Measurements from ENCODE around the gene AFAP1L1. TPM values are rescaled to one million over a fixed set of nuclear protein-coding genes. Genes with fewer than 3 reads are reported as not detected.

Gene AFAP1L1
- total RNA-seq = under 0.01 TPM

DNA sequence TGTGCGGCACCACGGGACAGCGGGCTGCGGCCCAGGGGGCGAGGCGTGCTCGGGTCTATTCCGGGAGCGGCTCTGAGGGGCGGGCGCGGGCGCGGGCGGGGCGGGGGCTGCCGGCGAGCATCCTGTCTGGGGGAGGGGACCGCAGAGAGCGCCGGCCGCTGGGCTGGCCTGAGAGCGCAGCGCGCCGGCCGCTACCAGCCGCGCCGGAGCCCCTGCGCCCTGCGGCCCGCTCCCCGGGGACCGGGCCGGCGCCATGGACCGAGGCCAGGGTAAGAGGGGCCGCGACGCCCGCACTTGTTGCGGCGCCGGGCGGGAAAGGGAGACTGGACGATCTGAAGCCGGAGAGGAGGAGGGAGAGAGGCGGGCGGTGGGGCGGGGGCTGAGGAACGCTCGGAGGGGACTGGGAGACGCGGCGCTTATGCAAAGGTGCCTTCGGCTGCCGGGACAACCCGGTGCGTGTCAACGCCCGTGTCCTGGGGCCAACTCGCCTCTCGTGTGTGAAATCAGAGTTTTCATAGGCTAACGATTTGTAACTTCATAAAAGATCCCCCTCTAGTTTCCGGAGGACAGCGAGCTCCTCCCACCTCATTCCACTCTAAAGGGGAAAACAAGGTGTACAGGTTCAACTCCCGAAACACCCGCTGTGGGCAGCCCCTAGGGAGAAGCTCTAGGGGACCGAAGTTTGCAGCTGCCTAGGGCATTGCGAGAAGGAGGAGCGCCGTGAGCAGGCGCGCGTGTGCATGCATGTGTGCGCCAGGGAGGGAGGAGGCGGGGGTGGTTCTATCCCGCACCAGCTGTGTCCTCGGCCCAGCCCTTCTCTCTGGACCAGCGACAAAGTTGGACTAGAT lies at the start of gene AFAP1L1:
AFAP1L1 (plus strand) TSS at position 144 of the 848 bp plus-strand sequence; CDS start at position 254, 110 bp downstream.
- peaks cover 34% of the 10 kb centered on the region for H3K27me3 ChIP-seq (ENCODE audit: insufficient read depth, low read length)
- peak within 1 kb of the TSS; percentile 7 for H3K4me3 ChIP-seq (ENCODE audit: low read length)
- H3K9me3 ChIP-seq (ENCODE audit: low read depth, low read length) = peaks cover 7% of the 10 kb centered on the region
- H3K4me1 ChIP-seq (ENCODE audit: insufficient read depth, low read length) = peaks cover 12% of the 10 kb centered on the region

DNA sequence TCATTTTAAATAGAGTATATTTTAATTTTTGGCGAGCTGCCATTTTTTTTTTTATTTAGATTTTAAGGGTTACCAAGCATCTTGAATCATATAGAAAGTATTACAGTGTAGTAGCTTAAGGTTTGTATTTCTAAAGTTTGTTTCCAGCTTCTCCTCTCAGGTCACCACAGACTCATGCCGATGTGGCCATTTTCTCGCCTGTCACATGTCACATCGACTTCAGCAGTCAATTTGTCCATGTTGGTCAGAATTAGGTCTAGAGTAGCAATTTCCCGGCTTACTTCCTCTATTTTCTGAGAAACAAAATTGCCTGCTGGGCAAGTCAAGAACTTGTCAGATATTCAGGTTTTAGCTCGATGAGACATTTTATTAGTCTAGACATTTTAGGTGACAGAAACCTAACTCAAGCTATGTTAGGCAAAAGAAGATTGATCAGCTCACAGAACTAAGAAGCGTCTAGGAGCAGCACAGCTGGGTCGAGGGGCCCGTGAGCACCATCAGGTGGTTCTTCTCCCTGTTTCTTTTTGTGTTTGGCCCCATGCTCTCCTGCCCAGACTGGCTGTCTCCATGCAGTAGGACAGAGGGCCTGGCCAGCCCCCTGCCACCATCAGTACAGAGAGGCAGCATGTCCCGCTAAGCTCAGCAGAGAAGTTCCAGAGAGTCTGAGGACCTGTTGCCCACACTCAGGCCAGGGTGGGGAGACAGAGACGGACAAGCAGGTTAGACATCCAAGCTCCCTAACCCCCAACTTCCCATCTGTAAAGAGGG lies 48.4 kb upstream of the AFAP1L1 start:
- Histone ChIP-seq H3K4me1 (ENCODE audit: insufficient read depth, low read length) (peaks cover 6% of the 10 kb centered on the region), H3K4me3 (ENCODE audit: low read length) (no peak overlapping the region), H3K9me3 (ENCODE audit: low read depth, low read length) (no peaks in the 10 kb centered on the region), H3K27me3 (ENCODE audit: insufficient read depth, low read length) (no peaks in the 10 kb centered on the region)

DNA sequence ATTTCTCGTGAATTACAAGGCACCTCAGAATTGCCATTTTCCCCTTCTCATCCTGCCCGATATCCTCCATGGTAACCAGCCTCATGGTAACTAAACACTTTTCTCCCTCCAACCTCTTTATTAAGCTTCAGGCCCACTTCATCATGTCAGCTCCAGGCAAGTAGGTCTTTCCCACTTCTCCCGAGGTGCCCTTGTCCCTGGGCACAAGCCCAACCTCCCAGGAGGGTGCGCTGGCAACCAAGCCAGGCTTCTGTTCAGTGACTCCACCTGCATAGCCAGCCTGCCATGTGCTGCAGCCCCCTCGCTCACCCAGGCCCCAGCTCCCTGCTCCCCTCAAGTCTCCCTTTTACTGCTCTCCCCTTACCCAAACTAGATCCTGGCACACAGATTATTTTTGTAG lies 47.4 kb upstream of the AFAP1L1 start:
- Histone ChIP-seq H3K4me1 (ENCODE audit: insufficient read depth, low read length) (peaks cover 6% of the 10 kb centered on the region), H3K9me3 (ENCODE audit: low read depth, low read length) (no peaks in the 10 kb centered on the region), H3K4me3 (ENCODE audit: low read length) (no peak overlapping the region), H3K27me3 (ENCODE audit: insufficient read depth, low read length) (no peaks in the 10 kb centered on the region)

DNA sequence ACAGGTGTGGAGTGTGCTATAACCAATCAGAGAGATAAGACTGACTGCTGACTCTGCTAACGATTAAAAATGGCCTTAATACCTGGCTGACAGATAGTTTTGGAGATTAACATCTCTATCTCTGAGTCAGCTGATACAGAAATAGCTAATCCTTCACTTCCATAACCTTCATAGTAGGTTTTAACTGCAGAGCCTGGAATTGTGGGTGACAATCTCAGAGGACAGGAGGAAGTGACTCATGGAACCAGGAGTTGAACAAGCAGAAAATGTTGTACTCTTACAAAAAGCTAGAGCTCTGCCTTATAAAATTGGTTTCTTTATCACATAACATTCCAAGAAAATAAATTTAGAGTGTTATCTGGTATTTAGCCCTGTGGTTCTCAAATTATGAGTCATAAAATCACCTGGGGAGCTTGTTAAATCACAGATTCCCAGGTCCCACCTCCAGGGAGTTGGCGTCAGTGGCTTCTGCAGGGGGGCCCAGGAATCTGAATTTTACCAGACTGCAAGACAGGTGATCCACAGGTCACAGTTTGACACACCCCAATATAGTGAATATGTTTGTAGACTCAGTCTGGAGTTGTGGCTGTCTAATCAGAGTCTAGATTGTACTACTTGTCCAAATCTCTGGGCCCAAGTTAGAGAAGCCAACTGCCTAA lies 44.4 kb upstream of the AFAP1L1 start:
- Histone ChIP-seq H3K9me3 (ENCODE audit: low read depth, low read length) (no peaks in the 10 kb centered on the region), H3K4me1 (ENCODE audit: insufficient read depth, low read length) (peaks cover 6% of the 10 kb centered on the region), H3K27me3 (ENCODE audit: insufficient read depth, low read length) (no peaks in the 10 kb centered on the region), H3K4me3 (ENCODE audit: low read length) (no peak overlapping the region)

DNA sequence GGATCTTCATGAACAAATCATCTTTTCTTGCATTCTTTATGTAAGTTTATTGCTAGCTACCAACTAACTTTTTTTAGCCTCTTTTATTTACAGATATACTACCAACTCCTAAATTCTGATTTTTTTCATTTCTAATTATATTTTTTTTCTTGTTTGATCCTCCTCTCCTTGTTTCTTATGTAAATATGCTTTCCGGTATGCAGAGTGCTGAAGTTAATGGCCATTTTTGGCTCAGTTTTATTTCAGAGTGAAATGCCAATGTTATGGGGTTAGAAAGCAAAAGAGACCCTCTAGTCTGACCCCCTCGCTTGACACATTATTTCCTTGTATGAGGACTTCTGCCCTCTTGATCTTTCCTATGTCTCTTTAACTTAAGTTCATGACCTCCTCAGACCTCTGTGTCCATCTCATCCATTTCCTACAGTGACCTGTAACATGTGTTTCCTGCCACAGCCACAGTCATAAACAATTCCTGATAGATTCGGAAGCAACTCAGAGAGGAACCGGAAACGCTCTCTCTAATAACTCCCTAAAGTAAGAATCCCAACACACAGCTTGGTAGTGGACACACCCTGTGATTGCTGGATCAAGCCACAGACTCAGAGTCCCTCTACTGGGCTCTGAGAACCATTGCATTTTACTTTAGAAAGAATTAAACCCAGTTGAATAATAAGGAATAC lies 42.9 kb upstream of the AFAP1L1 start:
- Histone ChIP-seq H3K9me3 (ENCODE audit: low read depth, low read length) (no peaks in the 10 kb centered on the region), H3K27me3 (ENCODE audit: insufficient read depth, low read length) (no peaks in the 10 kb centered on the region), H3K4me1 (ENCODE audit: insufficient read depth, low read length) (peaks cover 6% of the 10 kb centered on the region), H3K4me3 (ENCODE audit: low read length) (no peak overlapping the region)

DNA sequence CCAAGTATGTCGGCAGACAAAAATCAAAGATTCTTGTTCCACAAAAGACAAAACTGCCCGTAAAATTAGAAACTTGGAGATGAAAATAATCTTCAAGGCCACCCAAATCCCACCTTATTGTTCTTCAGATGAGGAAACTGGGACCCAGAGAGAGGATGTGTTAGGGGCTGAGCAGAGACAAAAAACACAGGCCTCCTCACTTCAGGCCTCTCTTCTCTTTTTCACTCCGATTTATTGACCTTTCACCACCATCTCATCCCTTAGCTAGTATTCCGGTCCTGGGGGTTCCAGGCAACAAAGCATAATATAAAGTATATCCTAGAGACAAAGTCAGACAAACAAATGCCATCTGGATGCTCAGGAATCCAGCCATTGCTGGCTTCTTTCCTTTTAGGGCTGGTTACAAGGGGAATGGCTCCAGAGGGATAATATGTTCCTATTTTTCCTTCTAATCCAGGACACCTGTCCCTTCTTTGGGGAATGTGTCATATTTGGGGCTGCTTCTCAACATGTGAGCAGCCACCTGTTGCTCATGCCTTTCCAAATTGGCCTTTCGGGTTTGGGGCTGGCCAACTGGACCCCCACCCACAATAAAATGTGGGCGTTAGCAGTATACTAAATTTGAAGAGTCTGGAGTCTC lies 42.2 kb upstream of the AFAP1L1 start:
- Histone ChIP-seq H3K4me1 (ENCODE audit: insufficient read depth, low read length) (peaks cover 6% of the 10 kb centered on the region), H3K27me3 (ENCODE audit: insufficient read depth, low read length) (no peaks in the 10 kb centered on the region), H3K4me3 (ENCODE audit: low read length) (no peak overlapping the region), H3K9me3 (ENCODE audit: low read depth, low read length) (no peaks in the 10 kb centered on the region)

DNA sequence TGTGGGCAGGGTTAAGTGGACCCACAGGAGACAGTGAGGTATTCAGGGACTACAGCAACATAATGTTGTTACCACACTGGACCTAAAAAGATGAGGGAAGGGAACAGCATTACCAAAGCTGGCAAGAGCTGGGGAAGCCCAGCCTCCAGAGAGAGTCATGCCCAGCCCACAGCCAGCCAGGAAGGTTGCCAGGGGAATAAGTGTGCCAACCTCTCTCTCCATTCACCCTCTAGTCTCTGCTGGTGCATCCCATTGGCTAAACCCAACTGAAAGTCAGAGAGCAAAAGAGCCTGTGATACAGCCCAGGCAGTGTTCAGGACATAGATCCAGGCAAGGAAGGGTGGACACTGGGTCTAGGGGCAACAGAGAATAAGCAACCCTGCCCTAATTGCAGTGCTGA lies 35.8 kb upstream of the AFAP1L1 start:
- H3K9me3 ChIP-seq (ENCODE audit: low read depth, low read length) = no peaks in the 10 kb centered on the region
- H3K27me3 ChIP-seq (ENCODE audit: insufficient read depth, low read length) = no peaks in the 10 kb centered on the region
- H3K4me3 ChIP-seq (ENCODE audit: low read length) = no peak overlapping the region
- peaks cover 17% of the 10 kb centered on the region for H3K4me1 ChIP-seq (ENCODE audit: insufficient read depth, low read length)

DNA sequence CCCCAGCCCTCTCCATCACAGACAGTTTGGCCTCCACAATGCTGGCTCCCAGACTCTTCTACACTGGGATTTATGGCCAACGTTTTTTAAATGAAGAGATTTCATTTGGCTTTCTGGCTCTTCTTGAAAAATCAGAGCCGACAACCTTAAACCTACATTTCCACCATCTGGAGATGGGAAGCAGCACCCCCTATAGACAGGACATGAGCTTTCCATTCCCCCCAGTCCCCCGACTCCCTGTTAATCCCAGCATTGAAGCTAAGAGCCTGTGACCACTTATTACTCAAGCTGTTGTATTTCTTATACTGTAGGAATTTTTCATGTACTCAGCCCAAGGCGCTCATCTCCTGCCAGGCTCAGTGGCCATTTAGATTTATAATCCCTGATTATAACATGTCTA lies 34.0 kb upstream of the AFAP1L1 start:
- Histone ChIP-seq H3K4me3 (ENCODE audit: low read length) (no peak overlapping the region), H3K27me3 (ENCODE audit: insufficient read depth, low read length) (no peaks in the 10 kb centered on the region), H3K4me1 (ENCODE audit: insufficient read depth, low read length) (peaks cover 18% of the 10 kb centered on the region)

DNA sequence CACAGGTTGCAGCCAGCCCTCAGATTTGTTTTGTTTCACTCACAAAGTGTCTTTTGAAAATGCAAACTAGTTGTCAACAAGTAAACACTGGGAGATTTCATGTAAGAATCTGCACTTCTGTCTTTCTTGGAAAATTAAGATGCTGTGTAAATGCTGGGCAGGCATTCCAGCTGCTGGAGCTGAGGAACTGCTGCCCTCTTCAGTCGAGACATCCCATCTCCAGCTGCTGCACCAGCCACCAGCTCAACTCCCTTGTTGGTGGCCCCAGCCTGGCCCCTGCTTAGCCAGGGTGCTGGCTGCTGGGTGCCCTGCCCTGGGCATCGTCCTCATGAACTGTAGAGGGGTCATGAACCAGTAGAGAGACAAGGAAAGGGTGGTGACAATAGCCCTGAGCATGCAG lies 33.1 kb upstream of the AFAP1L1 start:
- H3K4me3 ChIP-seq (ENCODE audit: low read length) = no peak overlapping the region
- H3K27me3 ChIP-seq (ENCODE audit: insufficient read depth, low read length) = no peaks in the 10 kb centered on the region
- H3K4me1 ChIP-seq (ENCODE audit: insufficient read depth, low read length) = peaks cover 18% of the 10 kb centered on the region
- no peaks in the 10 kb centered on the region for H3K9me3 ChIP-seq (ENCODE audit: low read depth, low read length)

More for the DNA sequence above, 34.0 kb upstream of the AFAP1L1 start:
- H3K9me3 ChIP-seq (ENCODE audit: low read depth, low read length) = no peaks in the 10 kb centered on the region

DNA sequence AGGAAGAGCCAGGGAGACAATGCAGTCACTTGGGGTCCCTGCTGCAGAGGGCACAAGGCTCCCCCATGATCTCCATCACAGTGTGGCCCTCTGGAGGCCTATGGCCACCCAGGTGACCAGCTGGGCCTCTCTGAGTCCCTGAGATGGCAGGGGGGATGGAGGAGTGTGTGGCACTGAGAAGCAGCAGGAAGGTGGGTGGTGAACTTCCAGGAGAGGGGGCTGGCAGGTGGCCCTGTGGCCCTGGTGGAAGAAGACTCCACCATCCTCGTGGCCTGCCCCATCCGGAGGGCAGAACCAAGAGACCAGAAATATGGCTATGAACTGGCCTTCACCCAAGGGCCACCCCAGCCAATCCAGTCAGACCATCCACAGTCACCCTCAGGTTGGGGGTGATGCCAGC lies 31.7 kb upstream of the AFAP1L1 start:
- Histone ChIP-seq H3K27me3 (ENCODE audit: insufficient read depth, low read length) (no peaks in the 10 kb centered on the region), H3K4me3 (ENCODE audit: low read length) (no peak overlapping the region), H3K4me1 (ENCODE audit: insufficient read depth, low read length) (peaks cover 18% of the 10 kb centered on the region), H3K9me3 (ENCODE audit: low read depth, low read length) (no peaks in the 10 kb centered on the region)

GRCh38 chr5:149240354-149240998 lies 31.2 kb upstream of the AFAP1L1 start:
- Histone ChIP-seq H3K4me1 (ENCODE audit: insufficient read depth, low read length) (peaks cover 18% of the 10 kb centered on the region), H3K4me3 (ENCODE audit: low read length) (no peak overlapping the region), H3K27me3 (ENCODE audit: insufficient read depth, low read length) (no peaks in the 10 kb centered on the region), H3K9me3 (ENCODE audit: low read depth, low read length) (no peaks in the 10 kb centered on the region)

DNA sequence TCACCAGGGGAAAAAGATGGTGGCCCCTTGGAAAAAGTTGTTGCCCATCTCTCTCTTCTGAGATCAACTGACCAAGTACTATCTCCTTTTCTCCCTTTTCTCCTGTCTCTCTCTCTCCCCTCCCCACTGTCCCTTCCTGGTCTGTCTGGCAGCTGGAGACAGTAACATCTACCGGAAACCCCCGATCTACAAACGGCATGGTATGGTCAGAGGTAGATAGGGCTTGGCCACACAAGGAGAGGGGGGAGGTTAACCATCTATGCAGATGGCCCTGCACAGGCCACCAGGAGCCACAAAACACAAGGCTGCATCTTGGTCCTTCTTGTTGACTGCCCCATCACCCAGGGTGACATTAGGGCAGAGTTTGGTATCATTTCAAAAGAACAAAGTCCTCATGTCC lies 29.3 kb upstream of the AFAP1L1 start:
- H3K9me3 ChIP-seq (ENCODE audit: low read depth, low read length) = no peaks in the 10 kb centered on the region
- no peak overlapping the region for H3K4me3 ChIP-seq (ENCODE audit: low read length)
- H3K4me1 ChIP-seq (ENCODE audit: insufficient read depth, low read length) = peaks cover 18% of the 10 kb centered on the region
- H3K27me3 ChIP-seq (ENCODE audit: insufficient read depth, low read length) = no peaks in the 10 kb centered on the region

GRCh38 chr5:149246906-149247305 lies 24.8 kb upstream of the AFAP1L1 start:
- H3K27me3 ChIP-seq (ENCODE audit: insufficient read depth, low read length) = no peaks in the 10 kb centered on the region
- no peaks in the 10 kb centered on the region for H3K4me1 ChIP-seq (ENCODE audit: insufficient read depth, low read length)
- H3K4me3 ChIP-seq (ENCODE audit: low read length) = no peak overlapping the region
- H3K9me3 ChIP-seq (ENCODE audit: low read depth, low read length) = no peaks in the 10 kb centered on the region

DNA sequence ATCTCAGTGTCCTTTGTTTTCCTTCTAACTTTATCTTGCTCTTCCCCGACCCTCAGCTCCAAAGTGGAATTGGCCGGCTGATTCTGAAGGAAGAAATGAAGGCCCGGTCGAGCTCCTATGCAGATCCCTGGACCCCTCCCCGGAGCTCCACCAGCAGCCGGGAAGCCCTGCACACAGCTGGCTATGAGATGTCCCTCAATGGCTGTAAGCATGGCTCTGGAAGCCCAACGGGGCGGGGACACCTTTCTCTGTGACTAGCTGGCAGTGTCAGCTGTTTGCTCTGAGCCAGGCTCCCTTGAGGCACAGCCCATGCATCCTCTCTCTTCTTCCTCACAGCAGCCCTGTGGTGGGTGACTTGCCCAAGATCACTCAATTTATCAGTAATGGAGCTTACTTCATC lies 23.9 kb upstream of the AFAP1L1 start:
- H3K4me1 ChIP-seq (ENCODE audit: insufficient read depth, low read length) = no peaks in the 10 kb centered on the region
- no peak overlapping the region for H3K4me3 ChIP-seq (ENCODE audit: low read length)
- H3K27me3 ChIP-seq (ENCODE audit: insufficient read depth, low read length) = no peaks in the 10 kb centered on the region
- H3K9me3 ChIP-seq (ENCODE audit: low read depth, low read length) = no peaks in the 10 kb centered on the region

All from mononuclear cell (primary cell).